Retina (tissue), 1 donor: ENCODE data around the gene CRTC1.
"Not testable (repeated sequence)": the region's sequence is repeated elsewhere in the genome, so short reads cannot be mapped to it uniquely, and the experiment has no call there.

ENCODE experiments used
- DNase-seq: peaks from one replicate; pipeline ENCODE4 v3.0.0-alpha.2; 2016

Gene CRTC1

DNA sequence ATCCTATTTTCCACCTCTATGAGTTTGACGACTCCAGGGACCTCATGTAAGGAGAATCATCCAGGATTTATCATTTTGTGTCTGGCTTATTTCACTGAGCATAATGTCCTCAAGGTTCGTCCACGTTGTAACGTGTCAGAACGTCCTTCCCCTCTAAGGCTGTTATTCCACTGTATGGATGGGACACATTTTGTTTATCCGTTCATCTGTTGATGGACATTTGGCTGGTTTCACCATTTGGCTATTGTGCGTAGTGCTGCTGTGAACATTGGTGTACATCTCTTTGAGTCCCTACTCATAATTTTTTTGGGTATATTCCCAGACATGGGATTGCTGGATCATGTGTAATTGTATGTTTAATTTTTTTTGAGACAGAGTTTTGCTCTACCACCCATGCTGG lies 21.5 kb downstream of the CRTC1 start:
- DNase-seq, result no peak

GRCh38 chr19:18708452-18709231 lies 25.2 kb downstream of the CRTC1 start:
- DNase-seq, result no peak

GRCh38 chr19:18709546-18709945 lies 26.1 kb downstream of the CRTC1 start:
- no peak for DNase-seq

- no peak for DNase-seq
These were observed 26.7 kb downstream of the CRTC1 start for GRCh38 chr19:18710186-18710585.

DNA sequence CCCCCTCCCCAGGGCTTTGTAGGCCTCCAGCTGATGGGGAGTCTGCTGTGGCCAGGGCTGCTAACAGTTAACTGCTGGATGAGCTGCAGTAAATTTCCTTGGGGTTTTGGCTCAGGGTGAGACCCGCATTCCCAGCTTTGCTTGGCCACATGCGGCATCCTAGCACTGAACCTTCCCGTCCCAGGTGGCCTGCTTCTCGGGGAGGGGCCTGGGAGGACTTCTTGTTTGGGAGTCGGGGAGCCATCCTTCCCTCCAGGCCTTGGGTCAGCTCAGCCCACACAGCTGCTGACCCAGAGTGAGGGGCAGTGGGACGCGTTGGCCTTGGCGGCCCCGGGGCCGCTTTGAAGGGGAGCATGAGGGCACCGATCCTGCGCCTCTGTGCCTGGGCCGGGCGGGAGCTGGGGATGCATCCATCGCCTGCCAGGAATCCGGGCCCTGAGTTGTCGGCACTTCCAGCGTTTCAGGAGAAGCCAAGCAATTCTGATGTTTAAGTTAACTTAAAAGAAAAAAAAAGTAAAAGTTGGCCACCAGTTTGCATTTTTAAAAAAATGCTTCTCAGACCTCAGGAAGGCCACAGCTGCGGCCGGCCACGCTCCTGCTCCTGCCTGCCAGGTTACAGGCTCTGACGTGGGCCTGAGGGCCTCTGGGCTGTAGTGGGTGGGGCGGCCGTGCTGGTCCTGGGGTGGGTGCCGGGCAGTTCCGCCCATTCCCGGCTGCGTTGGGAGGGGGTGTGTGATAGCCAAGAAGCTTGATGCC lies 27.7 kb downstream of the CRTC1 start:
- DNase-seq, result no peak

GRCh38 chr19:18711893-18712292 lies 28.4 kb downstream of the CRTC1 start:
- no peak for DNase-seq

GRCh38 chr19:18712981-18713380 lies 29.5 kb downstream of the CRTC1 start:
- DNase-seq, result no peak

- no peak for DNase-seq
These were observed 30.2 kb downstream of the CRTC1 start for GRCh38 chr19:18713550-18714117.

DNA sequence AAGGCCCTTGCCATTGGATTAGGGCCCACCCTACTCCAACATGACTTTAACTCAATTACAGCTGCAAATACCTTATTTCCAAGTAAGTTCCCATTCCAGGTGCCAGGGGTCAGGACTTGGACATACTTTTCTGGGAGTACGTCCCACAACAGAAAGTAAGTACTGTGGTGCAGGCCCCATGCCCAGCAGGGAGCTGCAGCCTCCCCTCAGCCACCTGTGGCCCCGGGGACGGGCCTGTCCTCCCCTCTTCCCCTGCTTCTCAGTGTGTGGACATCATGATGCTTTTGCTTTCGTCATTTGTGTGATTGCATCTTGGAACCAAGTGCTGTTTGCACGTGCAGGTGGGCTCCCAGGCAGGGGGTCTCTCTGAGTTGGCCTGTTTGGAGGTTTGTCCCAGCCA lies 31.9 kb downstream of the CRTC1 start:
- DNase-seq, result no peak

GRCh38 chr19:18716857-18717256 lies 33.4 kb downstream of the CRTC1 start:
- DNase-seq, result no peak

DNA sequence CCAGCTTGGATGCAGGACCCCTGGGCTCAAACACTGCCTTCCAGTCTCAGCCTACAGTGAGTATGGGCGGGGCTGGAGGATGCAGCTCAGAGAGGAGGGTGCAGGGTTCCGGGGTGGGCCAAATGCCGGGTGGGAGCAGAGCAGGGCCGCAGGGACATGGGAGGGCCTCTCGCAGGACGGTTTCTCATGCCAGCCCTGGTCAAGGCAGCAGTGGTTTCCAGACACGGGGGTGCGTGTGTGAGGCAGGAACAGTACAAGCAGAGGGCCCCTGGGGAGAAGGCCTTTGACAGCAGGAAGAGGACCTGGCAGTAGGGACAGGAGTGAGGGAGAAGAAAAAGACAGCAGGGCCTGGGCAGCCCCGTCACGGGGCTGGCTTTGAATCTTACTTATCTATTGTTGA lies 34.1 kb downstream of the CRTC1 start:
- no peak for DNase-seq

GRCh38 chr19:18718015-18718526 lies 34.6 kb downstream of the CRTC1 start:
- no peak for DNase-seq

DNA sequence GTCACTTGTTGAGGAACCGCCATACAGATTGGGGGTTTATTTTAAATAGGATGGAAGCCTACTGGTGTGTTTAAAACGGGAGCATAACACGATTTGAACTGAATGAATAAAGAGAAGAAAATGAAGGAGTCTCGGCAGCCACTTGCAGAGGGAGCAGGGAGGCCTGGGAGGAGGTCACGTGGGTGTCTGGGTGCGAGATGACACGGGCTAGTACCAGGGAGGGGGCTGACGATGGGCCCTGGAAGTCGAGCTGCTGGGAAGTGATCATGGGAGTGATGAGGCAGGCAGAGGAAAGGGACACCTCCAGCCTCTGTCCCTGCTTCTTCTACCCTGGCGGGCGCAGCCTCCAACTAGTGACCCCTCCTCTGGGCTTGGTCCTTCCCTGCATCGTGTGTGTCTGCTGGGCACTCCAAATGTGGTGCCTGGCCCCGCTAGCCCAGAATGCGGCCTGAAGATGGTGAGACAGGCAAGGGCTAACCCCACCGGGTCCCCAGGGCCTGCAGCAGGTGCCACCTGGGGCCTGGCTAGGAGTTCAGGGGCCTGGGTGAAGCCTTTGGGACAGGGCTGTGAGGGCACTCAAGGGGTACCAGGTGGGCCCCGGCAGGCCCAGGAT lies 35.5 kb downstream of the CRTC1 start:
- DNase-seq, result no peak

- peak; percentile 26 for DNase-seq
These were observed 36.1 kb downstream of the CRTC1 start for GRCh38 chr19:18719541-18719940.

DNA sequence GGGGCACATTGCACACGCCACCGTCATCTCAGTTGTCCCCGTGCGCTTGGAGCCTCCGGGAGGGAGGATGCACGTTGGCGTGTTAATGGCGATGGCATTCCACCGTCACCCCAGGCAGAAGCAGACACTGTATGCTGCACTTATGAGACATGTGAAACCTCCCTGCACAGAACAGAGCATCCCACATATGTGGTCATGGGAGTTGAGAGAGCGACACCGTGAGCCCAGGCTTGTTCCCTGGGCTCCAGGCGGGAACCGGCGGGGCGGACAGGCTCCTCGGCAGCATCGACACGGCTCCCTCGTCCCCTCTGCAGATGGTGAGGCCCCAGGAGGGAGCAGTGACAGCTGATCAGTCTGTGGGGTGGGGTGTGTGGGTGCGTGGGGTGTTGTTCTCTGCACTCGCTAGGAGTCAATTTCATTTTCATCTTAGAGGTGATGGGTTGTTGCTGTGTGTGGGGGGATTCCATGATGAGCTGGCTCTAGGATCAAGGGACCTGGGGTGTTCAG lies 40.4 kb downstream of the CRTC1 start:
- DNase-seq, result peak; percentile 64

DNA sequence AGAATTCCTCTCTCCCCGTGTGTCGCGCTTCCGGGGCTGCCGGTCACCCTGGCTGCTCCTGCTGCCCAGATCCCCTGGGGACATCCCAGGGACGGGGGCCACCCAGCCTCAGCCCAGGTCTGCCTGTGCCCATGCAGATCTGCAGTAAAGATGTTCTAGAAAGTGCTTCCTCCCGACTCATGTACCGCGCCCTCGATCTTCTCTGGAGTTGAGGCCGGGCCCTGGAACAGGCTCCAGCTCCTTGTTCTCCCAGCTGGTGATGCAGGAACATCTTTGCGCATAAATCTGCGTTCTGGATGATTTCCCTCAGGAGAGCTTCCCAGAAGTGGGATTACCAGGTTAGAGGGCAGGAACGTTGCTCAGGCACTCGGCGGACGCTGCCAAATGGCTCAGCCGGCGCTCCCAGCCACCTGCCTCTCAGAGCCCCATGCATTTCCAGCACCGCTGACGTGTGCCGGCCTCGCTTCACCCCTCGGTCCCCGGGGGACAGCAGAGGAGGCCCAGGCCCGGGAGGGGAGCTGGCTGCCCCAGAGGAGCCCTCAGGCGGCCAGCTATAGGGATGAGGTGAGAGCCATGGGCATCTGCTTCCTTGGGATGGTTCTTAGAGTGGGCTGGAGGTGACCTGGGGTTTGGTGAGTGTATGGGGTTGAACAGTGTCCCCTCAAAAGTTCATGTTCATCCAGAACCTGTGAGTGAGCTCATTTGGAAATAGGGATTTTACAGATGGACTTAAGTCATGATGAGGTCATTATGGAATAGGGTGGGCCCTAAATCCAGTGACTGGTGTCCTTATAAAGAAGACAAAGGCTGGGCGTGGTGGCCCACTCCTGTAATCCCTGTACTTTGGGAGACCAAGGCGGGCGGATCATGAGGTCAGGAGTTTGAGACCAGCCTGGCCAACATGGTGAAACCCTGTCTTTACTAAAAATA lies 42.6 kb downstream of the CRTC1 start:
- DNase-seq, result peak; percentile 31

- DNase-seq, result no peak
These were observed 43.4 kb downstream of the CRTC1 start for GRCh38 chr19:18726846-18727245.

- not testable (repeated sequence) for DNase-seq
These were observed 44.1 kb downstream of the CRTC1 start for GRCh38 chr19:18727602-18728001.

- DNase-seq, result no peak
These were observed 46.6 kb downstream of the CRTC1 start for GRCh38 chr19:18729933-18730530.

DNA sequence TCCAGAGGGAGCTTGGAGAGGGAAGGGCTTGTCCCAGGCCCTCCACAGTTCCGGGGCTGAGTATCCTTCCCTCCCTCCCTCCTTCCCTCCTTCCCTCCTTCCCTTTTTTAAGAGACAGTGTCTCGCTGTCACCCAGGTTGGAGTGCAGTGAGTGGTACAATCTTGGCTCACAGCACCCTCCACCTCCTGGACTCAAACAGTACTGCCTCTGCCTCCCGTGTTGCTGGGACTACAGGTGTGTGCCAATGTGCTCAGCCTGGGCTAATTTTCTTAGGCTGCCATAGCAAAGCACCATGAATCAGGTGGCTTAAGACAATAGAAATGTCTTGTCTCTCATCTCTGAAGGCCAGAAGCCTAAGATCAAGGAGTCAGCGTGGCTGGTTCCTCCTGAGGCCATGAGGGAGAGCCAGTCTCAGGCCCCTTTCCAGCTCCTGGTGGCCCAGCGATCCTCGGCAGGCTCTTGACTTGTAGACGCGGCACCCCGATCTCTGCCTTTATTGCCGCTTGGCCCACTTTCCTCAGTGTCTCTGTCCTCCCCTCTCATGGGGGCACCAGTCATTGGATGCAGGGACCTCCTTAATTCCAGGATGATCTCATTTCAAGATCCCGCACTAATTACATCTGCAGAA lies 47.5 kb downstream of the CRTC1 start:
- DNase-seq, result no peak

- no peak for DNase-seq
These were observed 48.1 kb downstream of the CRTC1 start for GRCh38 chr19:18731562-18732008.
